GM12874 (cell line): ENCODE measurements around the gene CHAD.

ENCODE experiments used
- CTCF ChIP-seq: IDR thresholded peaks from 2 replicates; pipeline ENCODE4 v1.5.1; 2011; ENCODE audit warnings: low read depth, mild to moderate bottlenecking, control low read depth, low read length, moderate library complexity; ENCODE audit not compliant: insufficient read depth

The CHAD gene

DNA sequence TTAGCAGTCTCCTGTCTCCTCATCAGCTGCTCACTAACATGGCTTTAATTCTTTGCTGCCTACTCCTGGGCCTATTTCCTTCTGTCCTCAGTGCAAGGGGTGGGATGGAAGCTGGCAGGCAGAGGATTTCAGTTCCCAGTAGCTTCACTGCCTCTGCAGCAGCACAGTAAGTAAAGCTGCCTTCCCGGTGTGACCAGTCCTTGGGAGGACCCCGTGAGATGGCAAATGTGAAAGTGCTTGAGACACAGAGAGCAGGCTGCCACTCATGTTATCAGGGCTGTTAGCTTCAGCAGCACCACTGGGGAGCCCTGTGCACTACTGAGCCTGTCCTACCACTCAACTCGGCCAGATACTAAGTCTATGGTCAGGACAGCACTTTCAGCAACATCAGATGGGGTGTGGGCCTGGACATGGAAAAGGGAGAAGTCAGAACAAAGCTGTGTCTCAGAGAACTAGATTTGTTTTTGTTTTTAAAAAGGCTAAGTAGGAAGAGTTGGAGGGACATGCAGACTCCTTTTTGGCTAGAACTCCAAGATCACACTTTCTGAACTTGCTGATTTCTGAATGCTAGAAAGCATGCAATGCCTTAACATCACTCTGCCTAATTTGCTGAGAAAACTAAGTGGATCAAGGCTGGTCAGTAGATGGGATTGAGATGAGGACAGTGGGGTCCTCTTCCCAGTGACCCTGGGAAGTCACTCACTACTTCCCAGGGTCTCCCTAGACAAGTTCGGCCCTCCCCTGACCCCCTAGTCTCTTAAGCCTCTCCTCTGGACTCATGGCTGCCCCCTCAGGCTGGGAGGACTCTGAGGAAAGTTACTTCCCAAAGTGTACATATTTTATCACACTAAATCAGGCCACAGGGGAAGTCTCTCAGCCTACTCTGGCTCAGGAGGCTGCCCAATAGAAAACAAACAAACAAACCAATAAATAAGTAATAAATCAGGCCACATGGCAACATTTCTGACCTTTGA, 41.6 kb downstream of the CHAD start:
- TF ChIP-seq CTCF = peak; percentile 52; the same call in 1 of the 2 replicates

GRCh38 chr17:50426472-50426782, 42.3 kb downstream of the CHAD start:
- no peak for TF ChIP-seq CTCF

DNA sequence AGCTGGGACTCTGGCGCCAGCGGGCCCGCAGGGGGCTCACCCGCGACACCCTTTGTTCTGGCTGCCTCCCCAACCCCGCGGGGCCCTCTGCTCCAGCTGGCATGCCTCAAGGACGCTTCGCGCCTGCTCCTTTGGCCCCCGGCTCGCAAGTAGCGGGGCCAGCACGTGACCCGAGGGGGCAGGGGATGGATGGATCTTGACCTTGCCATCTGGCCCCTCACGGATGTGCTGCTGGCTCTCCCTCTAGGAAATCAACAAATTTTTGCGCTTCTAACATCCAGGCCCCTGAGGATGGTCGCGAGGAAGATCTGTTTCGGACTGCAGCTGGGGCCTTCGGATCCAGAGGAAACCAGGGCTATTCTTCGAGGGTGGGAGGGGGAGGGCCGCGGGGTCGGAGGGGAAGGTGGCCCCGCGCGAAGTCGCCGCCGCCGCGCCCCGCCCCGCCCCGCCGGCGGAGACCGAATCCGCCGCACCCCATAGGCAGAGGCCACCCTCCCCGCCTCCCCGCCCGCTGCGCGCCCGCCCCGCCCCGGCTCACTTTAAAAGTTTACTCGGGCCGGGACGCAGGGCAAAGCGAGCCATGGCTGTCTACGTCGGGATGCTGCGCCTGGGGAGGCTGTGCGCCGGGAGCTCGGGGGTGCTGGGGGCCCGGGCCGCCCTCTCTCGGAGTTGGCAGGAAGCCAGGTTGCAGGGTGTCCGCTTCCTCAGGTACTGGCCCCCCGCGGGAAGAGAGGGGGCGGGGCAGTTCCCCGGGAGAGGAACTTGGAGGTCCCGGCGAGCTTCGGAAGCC, 42.8 kb downstream of the CHAD start, which contains the start of gene ACSF2:
TSS of gene ACSF2 (plus strand) at position 537 of the 790 bp plus-strand sequence. CDS start at position 581, 44 bp downstream.
- no peak for TF ChIP-seq CTCF

GRCh38 chr17:50424996-50425681, 43.5 kb downstream of the CHAD start:
- TF ChIP-seq CTCF = no peak

DNA sequence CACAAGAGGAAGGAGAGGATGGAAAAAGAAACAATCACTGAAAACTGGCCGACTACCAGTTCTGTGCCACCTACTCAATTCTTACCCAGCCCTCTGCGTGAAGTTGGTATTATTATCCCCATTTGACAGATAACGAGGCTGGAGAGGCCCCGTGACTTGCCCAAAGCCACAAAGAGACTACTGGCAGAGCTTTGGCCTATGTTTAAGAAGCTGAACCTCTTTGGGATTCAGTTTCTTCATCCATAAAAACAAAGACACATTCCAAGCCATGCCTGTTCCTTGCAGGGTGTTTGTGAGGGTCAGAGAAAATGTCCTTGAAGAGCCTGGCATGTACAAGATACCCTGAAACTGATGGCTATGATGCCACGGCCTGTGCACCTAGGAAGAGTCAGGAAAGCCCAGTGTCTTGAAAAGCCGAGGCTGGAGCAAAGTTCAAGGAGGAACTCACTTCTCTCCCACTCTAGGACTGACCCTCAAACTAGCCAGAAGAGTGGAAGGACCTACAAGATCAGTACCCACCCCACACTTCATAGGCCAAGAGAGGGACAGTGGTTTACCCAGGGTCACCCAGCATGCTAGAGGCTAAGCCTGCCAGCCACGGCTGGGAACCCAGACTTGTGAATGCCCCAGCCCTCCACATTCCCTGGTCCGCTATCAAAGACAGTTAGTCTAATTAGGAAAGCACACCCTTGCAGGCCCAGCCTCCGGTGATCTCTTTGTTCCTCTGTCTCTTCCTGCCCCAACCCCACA, 44.3 kb downstream of the CHAD start:
- TF ChIP-seq CTCF = no peak

DNA sequence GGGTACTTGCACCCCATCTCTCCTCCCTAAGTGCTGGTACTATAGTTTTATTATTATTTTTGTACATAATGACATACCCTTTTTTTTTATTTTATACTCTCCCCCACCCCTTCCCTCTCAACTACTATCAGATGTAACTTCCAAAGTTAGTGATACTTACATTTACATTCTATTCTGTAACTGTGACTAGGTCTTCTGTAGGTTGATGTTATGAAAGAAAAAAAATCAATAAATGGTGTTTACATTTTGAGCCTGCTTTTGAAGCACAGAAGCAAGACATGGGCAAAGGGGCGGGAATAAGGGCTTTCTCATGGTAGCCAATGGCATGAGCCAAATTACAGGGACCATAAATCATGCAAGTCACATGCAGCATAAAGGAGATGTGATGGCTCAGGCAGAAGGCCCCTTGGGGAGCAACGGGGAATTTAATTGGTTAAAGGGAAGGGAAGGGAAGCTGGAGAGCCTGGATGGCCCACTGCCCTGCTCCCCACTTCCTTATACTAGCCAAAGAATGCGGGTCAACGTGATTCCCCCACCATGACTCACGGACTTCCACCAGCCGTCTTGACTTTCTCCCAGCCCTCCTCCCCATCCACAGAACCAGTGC, 45.0 kb downstream of the CHAD start:
- no peak for TF ChIP-seq CTCF
